Suprapubic skin (tissue), 4 donors: ENCODE measurements around the gene PPP1R12B.

Experiments used
- POLR2A ChIP-seq, 2 donors: fragments of 450-650 bp; IDR thresholded peaks; one replicate each; pipeline ENCODE4 v1.6.1; 2017; ENCODE audit warnings: antibody characterized with exemption in 2 of 2, mild to moderate bottlenecking in 2 of 2, moderate library complexity in 2 of 2
- POLR2AphosphoS5 ChIP-seq, 3 donors: sonication (generic); formaldehyde crosslinking; IDR thresholded peaks; one replicate each; pipeline ENCODE4 v1.6.1; 2017; ENCODE audit warnings: antibody characterized with exemption in 3 of 3

GRCh38 chr1:202596638-202597037 lies 248.1 kb downstream of the PPP1R12B start:
- no peak for TF ChIP-seq POLR2A (IDR thresholded peaks at IDR 0.05)
- no peak for TF ChIP-seq POLR2AphosphoS5 (IDR thresholded peaks at IDR 0.05)
